HG03039 (cell line): ENCODE measurements around the gene SMG7.

Source experiments
- ATAC-seq: cut with Tn5 transposase; IDR thresholded peaks from one replicate; pipeline ENCODE4 v1.9.1; 2021; ENCODE audit warnings: mild to moderate bottlenecking, moderate library complexity; ENCODE audit not compliant: unreplicated experiment

Gene SMG7

GRCh38 chr1:183470147-183470960, 1.9 kb upstream of the SMG7 start:
- ATAC-seq: no peak

GRCh38 chr1:183470961-183471742, 1.1 kb upstream of the SMG7 start:
- ATAC-seq: peak; percentile 23

- ATAC-seq: peak; percentile 43
Observed at GRCh38 chr1:183471743-183472487, 384 bp upstream of the SMG7 start.

- ATAC-seq: no peak
Observed at GRCh38 chr1:183473217-183473536, 878 bp downstream of the SMG7 start.

- ATAC-seq: no peak
Observed at GRCh38 chr1:183476081-183476480, 3.8 kb downstream of the SMG7 start.

GRCh38 chr1:183477986-183478781, 5.9 kb downstream of the SMG7 start:
- no peak for ATAC-seq

- ATAC-seq: no peak
Observed at GRCh38 chr1:183480971-183481441, 8.7 kb downstream of the SMG7 start.

GRCh38 chr1:183483224-183483623, 10.9 kb downstream of the SMG7 start:
- no peak for ATAC-seq

GRCh38 chr1:183484254-183484653, 12.0 kb downstream of the SMG7 start:
- ATAC-seq: no peak

GRCh38 chr1:183484851-183485250, 12.6 kb downstream of the SMG7 start:
- ATAC-seq: no peak

GRCh38 chr1:183487674-183488442, 15.6 kb downstream of the SMG7 start:
- no peak for ATAC-seq

- no peak for ATAC-seq
Observed at GRCh38 chr1:183490932-183491331, 18.6 kb downstream of the SMG7 start.

- no peak for ATAC-seq
Observed at GRCh38 chr1:183493540-183494245, 21.4 kb downstream of the SMG7 start.

GRCh38 chr1:183495420-183495819, 23.1 kb downstream of the SMG7 start:
- no peak for ATAC-seq

- ATAC-seq: no peak
Observed at GRCh38 chr1:183497218-183497617, 24.9 kb downstream of the SMG7 start.

- ATAC-seq: no peak
Observed at GRCh38 chr1:183498342-183498991, 26.2 kb downstream of the SMG7 start.

GRCh38 chr1:183505454-183506089, 33.3 kb downstream of the SMG7 start:
- ATAC-seq: no peak

GRCh38 chr1:183506561-183506960, 34.3 kb downstream of the SMG7 start:
- no peak for ATAC-seq
